ENCODE results near the gene AOC2. TPM values are rescaled to one million over a fixed set of nuclear protein-coding genes. Genes with fewer than 3 reads are reported as not detected.

AOC2 gene
- total and polyA plus RNA-seq, 2 of the 13 experiments (the other 11 are each of a cell fraction or from before 2014, with no cell fraction given), result 1.2 to 3.3 TPM

DNA sequence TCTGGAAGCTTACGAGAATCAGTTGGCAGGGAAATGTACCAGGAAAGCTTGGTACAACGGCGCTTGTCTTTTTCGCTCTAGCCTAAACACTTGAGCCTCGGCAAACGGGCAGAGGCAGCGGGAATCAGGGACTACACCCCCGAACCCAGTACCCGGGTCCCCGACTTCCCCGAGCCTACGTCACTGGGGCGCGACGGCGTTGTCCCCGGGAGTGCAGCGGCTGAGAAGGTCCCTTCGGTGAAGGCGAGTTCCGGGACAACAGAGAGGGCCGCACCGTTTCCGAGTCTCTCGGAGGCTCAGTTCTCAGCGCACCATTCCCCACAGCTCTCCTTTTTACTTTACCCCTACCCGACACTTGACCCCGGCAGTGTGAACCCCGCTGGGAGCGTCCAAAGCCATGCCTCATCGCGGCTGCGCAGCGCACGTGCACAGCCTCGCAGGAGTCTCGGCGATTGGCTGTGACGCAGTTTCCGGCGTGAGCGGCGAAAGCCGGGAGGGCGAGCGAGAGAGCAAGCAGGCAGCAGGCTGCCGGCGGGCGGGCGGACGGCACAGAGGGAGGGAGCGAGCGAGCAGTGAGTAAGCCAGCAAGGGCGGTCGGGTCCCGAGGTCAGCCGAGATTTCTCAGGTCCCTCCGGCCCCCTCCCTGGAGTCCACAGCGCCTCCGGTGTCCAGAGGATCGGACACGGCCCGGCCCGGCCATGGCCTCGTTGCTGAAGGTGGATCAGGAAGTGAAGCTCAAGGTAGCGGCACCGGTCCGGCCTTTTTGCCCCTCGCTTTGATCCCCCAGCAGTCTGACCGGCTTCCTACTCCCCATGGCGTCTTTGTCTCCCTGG, 11.2 kb upstream of the AOC2 start, which contains the start of gene PSME3 (continued):
- TF ChIP-seq MTA1 (CRISPR knock-in tag; IDR thresholded peaks at IDR 0.05; ENCODE audit: borderline replicate concordance) (0 out of 2 replicates have a peak, but pooled peaks have one; percentile 93), ZNF460 (CRISPR knock-in tag; IDR thresholded peaks at IDR 0.05; ENCODE audit: borderline replicate concordance) (0 out of 2 replicates have a peak, but pooled peaks have one; percentile 30), GTF3A (CRISPR knock-in tag; conservative IDR thresholded peaks at IDR 0.05) (peak; percentile 92), ZNF44 (CRISPR knock-in tag; IDR thresholded peaks at IDR 0.05) (peak; percentile 91), JUND (CRISPR knock-in tag; IDR thresholded peaks at IDR 0.05) (peak; percentile 64; the same call in 1 of the 2 replicates), TARDBP (CRISPR knock-in tag; IDR thresholded peaks at IDR 0.05) (peak; percentile 84), AKAP8 (CRISPR knock-in tag; IDR thresholded peaks at IDR 0.05) (no peak; the same call in 1 of the 2 replicates), ZNF891 (CRISPR knock-in tag; IDR thresholded peaks at IDR 0.05) (peak; percentile 89), ZNF839 (CRISPR knock-in tag; IDR thresholded peaks at IDR 0.05; ENCODE audit: borderline replicate concordance) (peak; percentile 89), ETV6 (CRISPR knock-in tag; conservative IDR thresholded peaks at IDR 0.05) (peak; percentile 84), ZNF7 (CRISPR knock-in tag; IDR thresholded peaks at IDR 0.05) (no peak; the same call in 1 of the 2 replicates), ZNF672 (CRISPR knock-in tag; IDR thresholded peaks at IDR 0.05) (0 out of 2 replicates have a peak, but pooled peaks have one; percentile 67), ZNF878 (CRISPR knock-in tag; IDR thresholded peaks at IDR 0.05) (no peak; the same call in 1 of the 2 replicates), TEAD3 (CRISPR knock-in tag; optimal IDR thresholded peaks at IDR 0.05; ENCODE audit: borderline replicate concordance) (no peak)
- TF ChIP-seq, protein P1, sequence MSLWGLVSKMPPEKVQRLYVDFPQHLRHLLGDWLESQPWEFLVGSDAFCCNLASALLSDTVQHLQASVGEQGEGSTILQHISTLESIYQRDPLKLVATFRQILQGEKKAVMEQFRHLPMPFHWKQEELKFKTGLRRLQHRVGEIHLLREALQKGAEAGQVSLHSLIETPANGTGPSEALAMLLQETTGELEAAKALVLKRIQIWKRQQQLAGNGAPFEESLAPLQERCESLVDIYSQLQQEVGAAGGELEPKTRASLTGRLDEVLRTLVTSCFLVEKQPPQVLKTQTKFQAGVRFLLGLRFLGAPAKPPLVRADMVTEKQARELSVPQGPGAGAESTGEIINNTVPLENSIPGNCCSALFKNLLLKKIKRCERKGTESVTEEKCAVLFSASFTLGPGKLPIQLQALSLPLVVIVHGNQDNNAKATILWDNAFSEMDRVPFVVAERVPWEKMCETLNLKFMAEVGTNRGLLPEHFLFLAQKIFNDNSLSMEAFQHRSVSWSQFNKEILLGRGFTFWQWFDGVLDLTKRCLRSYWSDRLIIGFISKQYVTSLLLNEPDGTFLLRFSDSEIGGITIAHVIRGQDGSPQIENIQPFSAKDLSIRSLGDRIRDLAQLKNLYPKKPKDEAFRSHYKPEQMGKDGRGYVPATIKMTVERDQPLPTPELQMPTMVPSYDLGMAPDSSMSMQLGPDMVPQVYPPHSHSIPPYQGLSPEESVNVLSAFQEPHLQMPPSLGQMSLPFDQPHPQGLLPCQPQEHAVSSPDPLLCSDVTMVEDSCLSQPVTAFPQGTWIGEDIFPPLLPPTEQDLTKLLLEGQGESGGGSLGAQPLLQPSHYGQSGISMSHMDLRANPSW (CRISPR knock-in tag; IDR thresholded peaks at IDR 0.05; ENCODE audit: borderline replicate concordance), result peak; percentile 83; the same call in 1 of the 2 replicates
- TF ChIP-seq, protein P2, sequence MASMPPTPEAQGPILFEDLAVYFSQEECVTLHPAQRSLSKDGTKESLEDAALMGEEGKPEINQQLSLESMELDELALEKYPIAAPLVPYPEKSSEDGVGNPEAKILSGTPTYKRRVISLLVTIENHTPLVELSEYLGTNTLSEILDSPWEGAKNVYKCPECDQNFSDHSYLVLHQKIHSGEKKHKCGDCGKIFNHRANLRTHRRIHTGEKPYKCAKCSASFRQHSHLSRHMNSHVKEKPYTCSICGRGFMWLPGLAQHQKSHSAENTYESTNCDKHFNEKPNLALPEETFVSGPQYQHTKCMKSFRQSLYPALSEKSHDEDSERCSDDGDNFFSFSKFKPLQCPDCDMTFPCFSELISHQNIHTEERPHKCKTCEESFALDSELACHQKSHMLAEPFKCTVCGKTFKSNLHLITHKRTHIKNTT (CRISPR knock-in tag; IDR thresholded peaks at IDR 0.05), result no peak
- TF ChIP-seq, protein P3, sequence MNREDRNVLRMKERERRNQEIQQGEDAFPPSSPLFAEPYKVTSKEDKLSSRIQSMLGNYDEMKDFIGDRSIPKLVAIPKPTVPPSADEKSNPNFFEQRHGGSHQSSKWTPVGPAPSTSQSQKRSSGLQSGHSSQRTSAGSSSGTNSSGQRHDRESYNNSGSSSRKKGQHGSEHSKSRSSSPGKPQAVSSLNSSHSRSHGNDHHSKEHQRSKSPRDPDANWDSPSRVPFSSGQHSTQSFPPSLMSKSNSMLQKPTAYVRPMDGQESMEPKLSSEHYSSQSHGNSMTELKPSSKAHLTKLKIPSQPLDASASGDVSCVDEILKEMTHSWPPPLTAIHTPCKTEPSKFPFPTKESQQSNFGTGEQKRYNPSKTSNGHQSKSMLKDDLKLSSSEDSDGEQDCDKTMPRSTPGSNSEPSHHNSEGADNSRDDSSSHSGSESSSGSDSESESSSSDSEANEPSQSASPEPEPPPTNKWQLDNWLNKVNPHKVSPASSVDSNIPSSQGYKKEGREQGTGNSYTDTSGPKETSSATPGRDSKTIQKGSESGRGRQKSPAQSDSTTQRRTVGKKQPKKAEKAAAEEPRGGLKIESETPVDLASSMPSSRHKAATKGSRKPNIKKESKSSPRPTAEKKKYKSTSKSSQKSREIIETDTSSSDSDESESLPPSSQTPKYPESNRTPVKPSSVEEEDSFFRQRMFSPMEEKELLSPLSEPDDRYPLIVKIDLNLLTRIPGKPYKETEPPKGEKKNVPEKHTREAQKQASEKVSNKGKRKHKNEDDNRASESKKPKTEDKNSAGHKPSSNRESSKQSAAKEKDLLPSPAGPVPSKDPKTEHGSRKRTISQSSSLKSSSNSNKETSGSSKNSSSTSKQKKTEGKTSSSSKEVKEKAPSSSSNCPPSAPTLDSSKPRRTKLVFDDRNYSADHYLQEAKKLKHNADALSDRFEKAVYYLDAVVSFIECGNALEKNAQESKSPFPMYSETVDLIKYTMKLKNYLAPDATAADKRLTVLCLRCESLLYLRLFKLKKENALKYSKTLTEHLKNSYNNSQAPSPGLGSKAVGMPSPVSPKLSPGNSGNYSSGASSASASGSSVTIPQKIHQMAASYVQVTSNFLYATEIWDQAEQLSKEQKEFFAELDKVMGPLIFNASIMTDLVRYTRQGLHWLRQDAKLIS (CRISPR knock-in tag; IDR thresholded peaks at IDR 0.05), result no peak
- TF ChIP-seq, protein P4, sequence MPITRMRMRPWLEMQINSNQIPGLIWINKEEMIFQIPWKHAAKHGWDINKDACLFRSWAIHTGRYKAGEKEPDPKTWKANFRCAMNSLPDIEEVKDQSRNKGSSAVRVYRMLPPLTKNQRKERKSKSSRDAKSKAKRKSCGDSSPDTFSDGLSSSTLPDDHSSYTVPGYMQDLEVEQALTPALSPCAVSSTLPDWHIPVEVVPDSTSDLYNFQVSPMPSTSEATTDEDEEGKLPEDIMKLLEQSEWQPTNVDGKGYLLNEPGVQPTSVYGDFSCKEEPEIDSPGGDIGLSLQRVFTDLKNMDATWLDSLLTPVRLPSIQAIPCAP (CRISPR knock-in tag; IDR thresholded peaks at IDR 0.05; ENCODE audit: low read depth), result peak; percentile 70; the same call in 1 of the 2 replicates
- TF ChIP-seq, protein P5, sequence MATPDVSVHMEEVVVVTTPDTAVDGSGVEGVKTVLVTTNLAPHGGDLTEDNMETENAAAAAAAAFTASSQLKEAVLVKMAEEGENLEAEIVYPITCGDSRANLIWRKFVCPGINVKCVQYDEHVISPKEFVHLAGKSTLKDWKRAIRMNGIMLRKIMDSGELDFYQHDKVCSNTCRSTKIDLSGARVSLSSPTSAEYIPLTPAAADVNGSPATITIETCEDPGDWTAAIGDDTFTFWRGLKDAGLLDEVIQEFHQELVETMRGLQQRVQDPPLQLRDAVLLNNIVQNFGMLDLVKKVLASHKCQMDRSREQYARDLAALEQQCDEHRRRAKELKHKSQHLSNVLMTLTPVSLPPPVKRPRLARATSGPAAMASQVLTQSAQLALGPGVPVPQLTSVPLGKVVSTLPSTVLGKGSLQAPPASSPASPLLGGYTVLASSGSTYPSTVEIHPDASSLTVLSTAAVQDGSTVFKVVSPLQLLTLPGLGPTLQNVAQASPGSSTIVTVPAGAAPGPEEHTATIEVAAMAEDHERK (CRISPR knock-in tag; IDR thresholded peaks at IDR 0.05; ENCODE audit: low read depth), result peak; percentile 66

All from HepG2 (cell line).